Measurements from ENCODE around the gene CALML6. TPM values are rescaled to one million over a fixed set of nuclear protein-coding genes. Genes with fewer than 3 reads are reported as not detected.

CALML6 gene
- total RNA-seq, 3 donors from 2014 or later, result 0.33 to 1.2 TPM; not detected in 1

DNA sequence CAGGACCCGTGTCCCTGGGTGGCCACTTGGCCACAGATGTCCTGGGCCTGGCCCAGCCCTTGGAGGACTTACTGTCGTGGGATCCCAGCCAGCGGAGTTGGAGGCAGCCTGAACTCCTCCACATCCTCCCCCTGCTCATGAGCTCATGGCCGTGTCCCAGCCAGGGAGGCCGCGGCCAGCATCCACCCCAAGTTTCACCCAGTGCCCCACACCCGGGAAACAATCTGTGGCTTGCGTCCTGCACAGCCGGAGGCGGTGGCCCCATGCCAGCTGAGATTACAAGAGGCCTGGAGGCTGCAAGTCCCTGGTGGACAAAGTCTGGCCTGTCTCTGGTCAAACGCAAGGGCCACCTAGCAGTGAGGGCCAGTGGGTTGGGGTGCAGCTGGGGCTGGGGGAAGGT is 31.5 kb downstream of the CALML6 start:
- Histone ChIP-seq H3K4me3 (no peak overlapping the region), H3K9me3 (no peaks in the 10 kb centered on the region), H3K36me3 (no peaks in the 10 kb centered on the region), H3K27me3 (peaks cover 0 to 18% of the 10 kb centered on the region in 2 donors), H3K4me1 (no peaks in the 10 kb centered on the region), H3K27ac (no peak overlapping the region)
- TF ChIP-seq POLR2AphosphoS5 (IDR thresholded peaks at IDR 0.05) (no peak), POLR2A (IDR thresholded peaks at IDR 0.05) (no peak)
- TF ChIP-seq, protein P1, sequence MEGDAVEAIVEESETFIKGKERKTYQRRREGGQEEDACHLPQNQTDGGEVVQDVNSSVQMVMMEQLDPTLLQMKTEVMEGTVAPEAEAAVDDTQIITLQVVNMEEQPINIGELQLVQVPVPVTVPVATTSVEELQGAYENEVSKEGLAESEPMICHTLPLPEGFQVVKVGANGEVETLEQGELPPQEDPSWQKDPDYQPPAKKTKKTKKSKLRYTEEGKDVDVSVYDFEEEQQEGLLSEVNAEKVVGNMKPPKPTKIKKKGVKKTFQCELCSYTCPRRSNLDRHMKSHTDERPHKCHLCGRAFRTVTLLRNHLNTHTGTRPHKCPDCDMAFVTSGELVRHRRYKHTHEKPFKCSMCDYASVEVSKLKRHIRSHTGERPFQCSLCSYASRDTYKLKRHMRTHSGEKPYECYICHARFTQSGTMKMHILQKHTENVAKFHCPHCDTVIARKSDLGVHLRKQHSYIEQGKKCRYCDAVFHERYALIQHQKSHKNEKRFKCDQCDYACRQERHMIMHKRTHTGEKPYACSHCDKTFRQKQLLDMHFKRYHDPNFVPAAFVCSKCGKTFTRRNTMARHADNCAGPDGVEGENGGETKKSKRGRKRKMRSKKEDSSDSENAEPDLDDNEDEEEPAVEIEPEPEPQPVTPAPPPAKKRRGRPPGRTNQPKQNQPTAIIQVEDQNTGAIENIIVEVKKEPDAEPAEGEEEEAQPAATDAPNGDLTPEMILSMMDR (IDR thresholded peaks at IDR 0.05), result no peak
- DNase-seq (ENCODE audit: low spot score in 2 of 2), result no peak
- intact Hi-C loops (cut with DNase I; ENCODE audit: low total_unique reads), result loop anchor here (5.0 kb wide), 1 partner anchor 96 kb away; no protein-coding TSS in a partner anchor

DNA sequence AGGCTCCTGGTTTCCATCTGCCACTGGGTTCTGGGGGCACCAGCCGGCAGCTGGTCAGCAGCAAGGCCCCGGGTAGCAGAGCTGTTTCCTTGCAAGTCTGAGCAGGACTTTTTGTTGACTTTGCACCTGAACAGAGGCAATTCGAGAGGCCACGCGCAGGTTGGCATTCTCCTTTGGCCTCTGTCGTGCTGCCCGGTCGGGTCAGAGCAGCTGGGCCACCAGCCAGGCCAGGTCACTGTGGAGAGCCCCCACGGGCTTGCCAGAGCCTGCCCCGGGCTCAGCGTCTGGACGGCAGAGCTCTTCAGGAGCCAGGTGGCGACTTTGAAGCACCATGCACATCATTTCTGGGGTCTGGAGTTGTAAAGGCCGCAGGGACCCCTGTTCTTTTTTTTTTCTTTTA is 32.4 kb downstream of the CALML6 start:
- no peak overlapping the region for H3K4me3 ChIP-seq
- TF ChIP-seq POLR2AphosphoS5 (IDR thresholded peaks at IDR 0.05) (no peak), POLR2A (IDR thresholded peaks at IDR 0.05) (no peak)
- TF ChIP-seq, protein P1 (IDR thresholded peaks at IDR 0.05), result no peak
- no peak overlapping the region for H3K27ac ChIP-seq
- H3K9me3 ChIP-seq, result no peaks in the 10 kb centered on the region
- peaks cover 0 to 11% of the 10 kb centered on the region in 2 donors for H3K27me3 ChIP-seq
- H3K4me1 ChIP-seq, result no peaks in the 10 kb centered on the region
- intact Hi-C loops (cut with DNase I; ENCODE audit: low total_unique reads), result loop anchor here (5.0 kb wide), 1 partner anchor 95 kb away; no protein-coding TSS in a partner anchor
- no peak for DNase-seq (ENCODE audit: low spot score in 2 of 2)
- H3K36me3 ChIP-seq, result no peaks in the 10 kb centered on the region

DNA sequence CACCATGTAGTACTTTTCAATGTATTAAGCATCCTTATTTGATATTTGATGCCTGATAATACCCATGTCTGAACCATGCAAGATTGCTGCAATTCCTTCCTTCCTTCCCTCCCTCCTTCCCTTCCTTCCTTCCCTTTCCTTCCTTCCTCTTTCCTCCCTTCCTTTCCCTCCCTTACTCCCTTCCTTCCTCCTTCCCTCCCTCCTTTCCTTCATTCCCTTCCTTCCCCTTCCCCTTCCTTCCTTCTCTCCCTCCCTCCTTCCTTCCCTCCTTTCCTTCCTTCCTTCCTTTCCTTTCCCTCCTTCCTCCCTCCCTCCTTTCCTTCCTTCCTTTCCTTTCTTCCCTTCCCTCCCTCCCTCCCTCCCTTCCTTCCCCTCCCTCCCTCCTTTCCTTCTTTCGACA is 33.7 kb downstream of the CALML6 start:
- intact Hi-C loops (cut with DNase I; ENCODE audit: low total_unique reads), result loop anchor here (5.0 kb wide), 1 partner anchor 94 kb away; no protein-coding TSS in a partner anchor
- Histone ChIP-seq H3K4me3 (no peak overlapping the region), H3K27ac (no peak overlapping the region), H3K4me1 (no peaks in the 10 kb centered on the region), H3K9me3 (no peaks in the 10 kb centered on the region), H3K36me3 (no peaks in the 10 kb centered on the region), H3K27me3 (no peaks in the 10 kb centered on the region)
- no peak for TF ChIP-seq POLR2AphosphoS5 (IDR thresholded peaks at IDR 0.05)
- no peak for TF ChIP-seq POLR2A (IDR thresholded peaks at IDR 0.05)
- TF ChIP-seq, protein P1 (IDR thresholded peaks at IDR 0.05), result no peak
- DNase-seq (ENCODE audit: low spot score in 2 of 2), result no peak

DNA sequence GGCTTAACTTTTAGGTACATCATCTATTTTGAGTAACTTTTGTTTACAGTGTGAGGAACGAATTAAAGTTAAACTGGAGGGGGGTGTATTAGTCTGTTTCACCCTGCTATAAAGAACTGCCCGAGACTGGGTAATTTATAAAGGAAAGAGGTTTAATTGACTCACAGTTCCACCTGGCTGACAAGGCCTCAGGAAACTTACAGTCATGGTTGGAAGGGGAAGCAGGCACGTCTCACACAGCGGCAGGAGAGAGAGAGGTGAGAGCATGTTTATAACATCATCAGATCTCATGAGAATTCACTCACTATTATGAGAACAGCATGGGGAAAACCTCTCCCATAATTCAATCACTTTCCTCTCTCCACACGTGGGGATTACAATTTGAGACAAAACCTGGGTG is 35.9 kb downstream of the CALML6 start:
- no peak overlapping the region for H3K27ac ChIP-seq
- H3K9me3 ChIP-seq, result no peaks in the 10 kb centered on the region
- no peak for TF ChIP-seq POLR2A (IDR thresholded peaks at IDR 0.05)
- TF ChIP-seq, protein P1 (IDR thresholded peaks at IDR 0.05), result no peak
- no peak for TF ChIP-seq POLR2AphosphoS5 (IDR thresholded peaks at IDR 0.05)
- H3K27me3 ChIP-seq, result no peaks in the 10 kb centered on the region
- no peaks in the 10 kb centered on the region for H3K4me1 ChIP-seq
- H3K4me3 ChIP-seq, result no peak overlapping the region
- H3K36me3 ChIP-seq, result no peaks in the 10 kb centered on the region
- intact Hi-C loops (cut with DNase I; ENCODE audit: low total_unique reads), result no loop called here
- DNase-seq (ENCODE audit: low spot score in 2 of 2), result no peak

DNA sequence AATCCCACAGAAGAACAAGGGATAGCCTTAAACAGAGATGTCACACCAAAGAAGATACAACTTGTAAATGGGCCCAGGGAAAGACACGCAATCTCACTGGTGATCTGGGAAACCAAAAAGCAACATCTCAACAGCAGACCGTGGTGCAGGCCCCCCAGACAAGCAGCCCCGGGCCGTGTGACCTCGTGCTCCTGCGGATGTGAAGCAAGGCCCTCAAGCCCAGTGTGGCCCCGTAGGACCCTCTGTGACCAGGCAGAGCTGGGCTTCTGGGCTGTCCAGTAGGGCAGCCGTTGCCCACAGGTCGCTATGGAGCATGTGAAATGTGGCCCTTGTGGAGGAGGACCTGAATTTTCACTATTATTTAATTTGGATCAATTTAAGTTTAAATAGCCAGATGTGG is 39.0 kb downstream of the CALML6 start:
- intact Hi-C loops (cut with DNase I; ENCODE audit: low total_unique reads), result no loop called here
- H3K4me1 ChIP-seq, result no peaks in the 10 kb centered on the region
- no peak overlapping the region for H3K4me3 ChIP-seq
- DNase-seq (ENCODE audit: low spot score in 2 of 2), result no peak
- H3K27me3 ChIP-seq, result peaks cover 0 to 14% of the 10 kb centered on the region in 2 donors
- no peak overlapping the region for H3K27ac ChIP-seq
- no peak for TF ChIP-seq POLR2AphosphoS5 (IDR thresholded peaks at IDR 0.05)
- TF ChIP-seq, protein P1 (IDR thresholded peaks at IDR 0.05), result no peak
- no peak for TF ChIP-seq POLR2A (IDR thresholded peaks at IDR 0.05)
- no peaks in the 10 kb centered on the region for H3K36me3 ChIP-seq
- no peaks in the 10 kb centered on the region for H3K9me3 ChIP-seq

Measured in breast epithelium (tissue), 4 donors.